Right lobe of liver (tissue), 6 donors: Measurements from ENCODE around the gene SMAD7. TPM values are rescaled to one million over a fixed set of nuclear protein-coding genes. Genes with fewer than 3 reads are reported as not detected.
A peak's percentile ranks its signal among the peaks of the same experiment; 100 is the strongest.

Experiments
- ATAC-seq, 4 donors: fragments of 200-7000 bp; cut with Tn5 transposase; one replicate each; pipeline ENCODE4 v1.9.1; 2020; ENCODE audit warnings: mild to moderate bottlenecking in 4 of 4, moderate library complexity in 4 of 4
- DNase-seq, 3 donors: peaks; one replicate each; pipeline ENCODE4 v3.0.0-alpha.2; 2020
- H3K27ac ChIP-seq, 3 donors: fragments of 200-600 bp; one replicate each; pipeline ENCODE4 v1.8.0; 2022
- H3K27me3 ChIP-seq, 2 donors: fragments of 200-600 bp; one replicate each; pipeline ENCODE4 v1.8.0; 2022
- H3K36me3 ChIP-seq, 4 donors: fragments of 200-600 bp; sonication (generic) in 1 of 4; one replicate each; pipeline versions ENCODE4 v1.5.1 to v1.8.0; 2017 to 2022; ENCODE audit warnings: control low read depth in 1 of 4
- H3K4me1 ChIP-seq, 4 donors: fragments of 200-600 bp; sonication (generic) in 1 of 4; one replicate each; pipeline versions ENCODE4 v1.5.1 to v1.8.0; 2017 to 2022; ENCODE audit warnings: control low read depth in 1 of 4
- H3K4me3 ChIP-seq, 3 donors: fragments of 200-600 bp; one replicate each; pipeline ENCODE4 v1.8.0; 2022
- H3K9me3 ChIP-seq, 4 donors: fragments of 200-600 bp; sonication (generic) in 1 of 4; one replicate each; pipeline versions ENCODE4 v1.5.1 to v1.8.0; 2017 to 2022; ENCODE audit warnings: control low read depth in 1 of 4
- POLR2A ChIP-seq: fragments of 450-650 bp; IDR thresholded peaks from one replicate; pipeline ENCODE4 v1.6.1; 2017; ENCODE audit warnings: antibody characterized with exemption, mild to moderate bottlenecking
- WGBS: methylation state at CpG from one replicate; pipeline ENCODE4 v1.1.6; 2018; ENCODE audit warnings: low coverage, low lambda C conversion rate; ENCODE audit not compliant: insufficient coverage; ENCODE audit errors: missing lambda C conversion rate; 5-methylcytosine and 5-hydroxymethylcytosine counted together
- intact Hi-C, 2 donors: fragments of 100-400 bp; cut with DNase I; formaldehyde crosslinking; loops; one replicate each; pipeline versions ENCODE4 v1.11.2 to v1.14.1; 2022
- total RNA-seq, 6 experiments: library from RNA; depleted of rRNA in 2 of 6; stranded (reverse); fragments of >200 nt in 2 of 6; fragmentation: NEBNext Ultra II Directional in 3 of 6; extraction: Animal tissue kit (Norgen Biotek cat#: 25700) in 3 of 6; gene quantifications; one replicate each; pipeline versions ENCODE4 v1.1.0 to v1.2.4, GENCODE V29; 2016 to 2023
- TF ChIP-seq, protein P1 (sequence below), 4 donors: fragments of 200-600 bp in 3 of 4; fragments of 450-650 bp in 1 of 4; IDR thresholded peaks; one replicate each; pipeline versions ENCODE4 v1.5.1 to v1.8.0; 2016 to 2022; ENCODE audit warnings: antibody characterized with exemption in 4 of 4, mild to moderate bottlenecking in 2 of 4
- donor health status: DM: no; HTN: yes; CAD: no.
- donor health status: DM: no; HTN: no; CAD: no.
- donor health status: DM: no; HTN: no; CAD: no.
- donor health status: DM: no; HTN: yes; CAD: no.
- donor health status: DM: no; HTN: yes; CAD: no.

Gene SMAD7
- total RNA-seq, 6 experiments from 2014 or later, result 8.2 to 13.5 (median 11.0) TPM

GRCh38 chr18:48945953-48946217 is 4.9 kb downstream of the SMAD7 start:
- Histone ChIP-seq H3K36me3 (peaks cover 0 to 4% (median under 1%) of the 10 kb centered on the region in 4 donors), H3K4me1 (peaks cover 0 to 71% (median 30%) of the 10 kb centered on the region in 4 donors), H3K4me3 (peak overlapping the region; percentile 77 to 92 (median 79)), H3K9me3 (no peaks in the 10 kb centered on the region), H3K27ac (peak overlapping the region; percentile 73 to 97 (median 91)), H3K27me3 (no peaks in the 10 kb centered on the region)
- intact Hi-C loops, result loop anchor here in 1 of 2 donors (10.0 kb wide), 1 partner anchor 161 kb away; no protein-coding TSS in a partner anchor
- DNase-seq (no peak), ATAC-seq (no peak)
- TF ChIP-seq, protein P1, sequence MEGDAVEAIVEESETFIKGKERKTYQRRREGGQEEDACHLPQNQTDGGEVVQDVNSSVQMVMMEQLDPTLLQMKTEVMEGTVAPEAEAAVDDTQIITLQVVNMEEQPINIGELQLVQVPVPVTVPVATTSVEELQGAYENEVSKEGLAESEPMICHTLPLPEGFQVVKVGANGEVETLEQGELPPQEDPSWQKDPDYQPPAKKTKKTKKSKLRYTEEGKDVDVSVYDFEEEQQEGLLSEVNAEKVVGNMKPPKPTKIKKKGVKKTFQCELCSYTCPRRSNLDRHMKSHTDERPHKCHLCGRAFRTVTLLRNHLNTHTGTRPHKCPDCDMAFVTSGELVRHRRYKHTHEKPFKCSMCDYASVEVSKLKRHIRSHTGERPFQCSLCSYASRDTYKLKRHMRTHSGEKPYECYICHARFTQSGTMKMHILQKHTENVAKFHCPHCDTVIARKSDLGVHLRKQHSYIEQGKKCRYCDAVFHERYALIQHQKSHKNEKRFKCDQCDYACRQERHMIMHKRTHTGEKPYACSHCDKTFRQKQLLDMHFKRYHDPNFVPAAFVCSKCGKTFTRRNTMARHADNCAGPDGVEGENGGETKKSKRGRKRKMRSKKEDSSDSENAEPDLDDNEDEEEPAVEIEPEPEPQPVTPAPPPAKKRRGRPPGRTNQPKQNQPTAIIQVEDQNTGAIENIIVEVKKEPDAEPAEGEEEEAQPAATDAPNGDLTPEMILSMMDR (IDR thresholded peaks at IDR 0.05), result no peak
- TF ChIP-seq POLR2A, result no peak

DNA sequence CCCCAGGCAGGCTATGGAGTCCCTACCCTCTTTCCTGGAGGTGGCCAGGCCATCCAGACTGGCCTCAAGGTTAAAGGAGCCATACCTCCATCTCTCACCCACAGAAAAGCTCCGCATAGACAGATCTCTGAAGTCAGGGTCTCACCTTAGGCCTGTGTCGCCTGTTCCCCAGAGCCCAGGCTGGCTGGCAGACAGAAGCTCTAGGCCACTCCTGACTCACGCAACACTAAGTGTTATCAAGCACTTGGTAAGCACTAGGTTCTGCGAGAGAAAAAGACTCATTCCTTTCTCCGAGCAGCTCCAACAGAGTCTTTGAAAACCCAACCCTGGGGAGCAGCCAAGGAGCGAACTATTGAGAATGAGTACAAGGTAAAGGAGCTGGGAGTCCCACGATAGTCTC is 6.1 kb downstream of the SMAD7 start:
- H3K4me1 ChIP-seq, result peaks cover 0 to 83% (median 35%) of the 10 kb centered on the region in 4 donors
- peak overlapping the region in 1 of 3 donors; percentile 92 for H3K4me3 ChIP-seq
- no peaks in the 10 kb centered on the region for H3K27me3 ChIP-seq
- 91% methylated on average over 4 of the region's 7 CpGs for WGBS
- H3K9me3 ChIP-seq, result no peaks in the 10 kb centered on the region
- intact Hi-C loops, result loop anchor here in 1 of 2 donors (10.0 kb wide), 1 partner anchor 160 kb away; no protein-coding TSS in a partner anchor
- TF ChIP-seq POLR2A, result no peak
- H3K36me3 ChIP-seq, result peaks cover 0 to 4% (median under 1%) of the 10 kb centered on the region in 4 donors
- peak overlapping the region; percentile 1 to 97 (median 91) for H3K27ac ChIP-seq
- no peak for ATAC-seq
- no peak for DNase-seq

- WGBS, result 63% methylated on average over 7 of the region's 8 CpGs
- peak overlapping the region; percentile 71 to 97 (median 91) for H3K27ac ChIP-seq
- TF ChIP-seq POLR2A, result no peak
- TF ChIP-seq, protein P1 (IDR thresholded peaks at IDR 0.05), result no peak
- no peak for ATAC-seq
- peak overlapping the region in 1 of 3 donors; percentile 5 for H3K4me3 ChIP-seq
- peaks cover 0 to 89% (median 38%) of the 10 kb centered on the region in 4 donors for H3K4me1 ChIP-seq
- peaks cover 0 to 4% (median under 1%) of the 10 kb centered on the region in 4 donors for H3K36me3 ChIP-seq
- no peaks in the 10 kb centered on the region for H3K9me3 ChIP-seq
- intact Hi-C loops, result loop anchor here in 1 of 2 donors (10.0 kb wide), 1 partner anchor 159 kb away; no protein-coding TSS in a partner anchor
- no peak for DNase-seq
- no peaks in the 10 kb centered on the region for H3K27me3 ChIP-seq
Observed at GRCh38 chr18:48943736-48944527, 6.8 kb downstream of the SMAD7 start.

GRCh38 chr18:48943333-48943732 is 7.4 kb downstream of the SMAD7 start:
- H3K36me3 ChIP-seq, result peaks cover 0 to 8% (median under 1%) of the 10 kb centered on the region in 4 donors
- H3K4me1 ChIP-seq, result peaks cover 0 to 95% (median 38%) of the 10 kb centered on the region in 4 donors
- no peaks in the 10 kb centered on the region for H3K27me3 ChIP-seq
- no peak for DNase-seq
- intact Hi-C loops, result loop anchor here in 1 of 2 donors (10.0 kb wide), 1 partner anchor 159 kb away; no protein-coding TSS in a partner anchor
- no peak for TF ChIP-seq POLR2A
- TF ChIP-seq, protein P1 (IDR thresholded peaks at IDR 0.05), result no peak
- 85% methylated on average over 6 of the region's 7 CpGs for WGBS
- peak overlapping the region in 1 of 3 donors; percentile 5 for H3K4me3 ChIP-seq
- H3K9me3 ChIP-seq, result no peaks in the 10 kb centered on the region
- ATAC-seq, result no peak
- H3K27ac ChIP-seq, result peak overlapping the region; percentile 71 to 97 (median 91)
